DND-41 (cell line): ENCODE data around the gene SERINC2.

Experiments used
- ATAC-seq: fragments of 200-7000 bp; cut with Tn5 transposase; 3 replicates; pipeline ENCODE4 v1.9.1; 2021; ENCODE audit warnings: low read depth; ENCODE audit not compliant: insufficient read depth
- DNase-seq: peaks from one replicate; pipeline ENCODE4 v3.0.0-alpha.2; 2020
- H2AFZ ChIP-seq: 2 replicates; pipeline ENCODE4 v1.6.0; 2012; ENCODE audit warnings: low read depth, low read length
- H3K27ac ChIP-seq: 2 replicates; pipeline ENCODE4 v1.5.1; 2012; ENCODE audit warnings: low read length, inconsistent platforms
- H3K27me3 ChIP-seq: fragments of 200-600 bp; sonication (generic); 2 replicates; pipeline ENCODE4 v1.6.0; 2012; ENCODE audit warnings: low read length, mild to moderate bottlenecking, inconsistent platforms; ENCODE audit not compliant: insufficient read depth, poor library complexity
- H3K36me3 ChIP-seq: 2 replicates; pipeline ENCODE4 v1.5.1; 2012; ENCODE audit warnings: low read length, inconsistent platforms; ENCODE audit not compliant: insufficient read depth
- H3K4me1 ChIP-seq: 2 replicates; pipeline ENCODE4 v1.5.1; 2012; ENCODE audit warnings: mild to moderate bottlenecking, low read length; ENCODE audit not compliant: insufficient read depth
- H3K4me2 ChIP-seq: 2 replicates; pipeline ENCODE4 v1.6.0; 2012; ENCODE audit warnings: mild to moderate bottlenecking, moderate library complexity, low read length, inconsistent platforms; ENCODE audit not compliant: insufficient read depth
- H3K4me3 ChIP-seq, 2 experiments: fragments of 200-600 bp in 1 of 2; shearing (Covaris generic) in 1 of 2; 2 replicates each; pipeline ENCODE4 v1.5.1; 2012 to 2016; ENCODE audit warnings: inconsistent platforms in 2 of 2, low read length in 2 of 2, mild to moderate bottlenecking in 2 of 2, low read depth in 1 of 2, moderate library complexity in 1 of 2
- H3K79me2 ChIP-seq: 2 replicates; pipeline ENCODE4 v1.6.0; 2012; ENCODE audit warnings: low read length, inconsistent platforms; ENCODE audit not compliant: insufficient read depth
- H3K9ac ChIP-seq: 2 replicates; pipeline ENCODE4 v1.6.0; 2012; ENCODE audit warnings: low read depth, mild to moderate bottlenecking, inconsistent platforms, low read length, moderate library complexity
- H3K9me3 ChIP-seq: 2 replicates; pipeline ENCODE4 v1.5.1; 2012; ENCODE audit warnings: low read length, moderate library complexity, mild to moderate bottlenecking, inconsistent platforms; ENCODE audit not compliant: insufficient read depth, severe bottlenecking
- H4K20me1 ChIP-seq: 2 replicates; pipeline ENCODE4 v1.6.0; 2012; ENCODE audit warnings: low read length; ENCODE audit not compliant: insufficient read depth
- EZH2 ChIP-seq: IDR thresholded peaks from 3 replicates; pipeline ENCODE4 v1.6.1; 2012; ENCODE audit warnings: borderline replicate concordance, low read depth, mild to moderate bottlenecking, moderate library complexity, low read length, inconsistent platforms; ENCODE audit not compliant: severe bottlenecking
- TF ChIP-seq, protein P1 (sequence below): IDR thresholded peaks from 2 replicates; pipeline ENCODE4 v1.5.1; 2012; ENCODE audit warnings: borderline replicate concordance, low read length, moderate library complexity, mild to moderate bottlenecking; ENCODE audit not compliant: poor library complexity, severe bottlenecking; ENCODE audit errors: extremely low read depth

Gene SERINC2

DNA sequence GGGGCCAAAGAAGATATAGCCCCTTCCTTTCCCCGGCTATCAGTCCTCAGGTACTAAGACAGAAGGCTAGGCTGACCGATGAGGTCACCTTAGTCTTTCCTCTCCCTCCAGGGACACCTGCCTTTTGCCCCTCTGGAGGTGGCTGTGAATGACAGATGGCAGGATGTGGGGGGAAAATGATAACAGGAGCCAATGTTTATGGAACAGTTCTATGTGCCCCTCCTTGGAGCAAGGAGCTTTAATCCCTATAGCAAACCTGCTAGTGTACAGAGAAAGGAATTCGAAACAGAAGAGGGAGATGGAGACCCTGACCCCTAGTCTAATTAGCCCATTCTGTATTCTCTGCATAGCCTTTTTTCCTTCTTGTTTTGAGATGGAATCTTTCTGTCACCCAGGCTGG is 28.1 kb downstream of the SERINC2 start:
- Histone ChIP-seq H3K36me3 (no peaks in the 10 kb centered on the region), H4K20me1 (no peaks in the 10 kb centered on the region), H2AFZ (no peak overlapping the region), H3K4me2 (no peak overlapping the region), H3K4me3 (no peak overlapping the region), H3K79me2 (no peaks in the 10 kb centered on the region), H3K9ac (no peak overlapping the region), H3K27ac (no peak overlapping the region), H3K9me3 (peaks cover 11% of the 10 kb centered on the region), H3K27me3 (no peaks in the 10 kb centered on the region), H3K4me1 (peaks cover 8% of the 10 kb centered on the region; the same call in 1 of the 2 replicates)
- no peak for DNase-seq
- TF ChIP-seq, protein P1, sequence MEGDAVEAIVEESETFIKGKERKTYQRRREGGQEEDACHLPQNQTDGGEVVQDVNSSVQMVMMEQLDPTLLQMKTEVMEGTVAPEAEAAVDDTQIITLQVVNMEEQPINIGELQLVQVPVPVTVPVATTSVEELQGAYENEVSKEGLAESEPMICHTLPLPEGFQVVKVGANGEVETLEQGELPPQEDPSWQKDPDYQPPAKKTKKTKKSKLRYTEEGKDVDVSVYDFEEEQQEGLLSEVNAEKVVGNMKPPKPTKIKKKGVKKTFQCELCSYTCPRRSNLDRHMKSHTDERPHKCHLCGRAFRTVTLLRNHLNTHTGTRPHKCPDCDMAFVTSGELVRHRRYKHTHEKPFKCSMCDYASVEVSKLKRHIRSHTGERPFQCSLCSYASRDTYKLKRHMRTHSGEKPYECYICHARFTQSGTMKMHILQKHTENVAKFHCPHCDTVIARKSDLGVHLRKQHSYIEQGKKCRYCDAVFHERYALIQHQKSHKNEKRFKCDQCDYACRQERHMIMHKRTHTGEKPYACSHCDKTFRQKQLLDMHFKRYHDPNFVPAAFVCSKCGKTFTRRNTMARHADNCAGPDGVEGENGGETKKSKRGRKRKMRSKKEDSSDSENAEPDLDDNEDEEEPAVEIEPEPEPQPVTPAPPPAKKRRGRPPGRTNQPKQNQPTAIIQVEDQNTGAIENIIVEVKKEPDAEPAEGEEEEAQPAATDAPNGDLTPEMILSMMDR: no peak
- TF ChIP-seq EZH2: no peak
- no peak for ATAC-seq

DNA sequence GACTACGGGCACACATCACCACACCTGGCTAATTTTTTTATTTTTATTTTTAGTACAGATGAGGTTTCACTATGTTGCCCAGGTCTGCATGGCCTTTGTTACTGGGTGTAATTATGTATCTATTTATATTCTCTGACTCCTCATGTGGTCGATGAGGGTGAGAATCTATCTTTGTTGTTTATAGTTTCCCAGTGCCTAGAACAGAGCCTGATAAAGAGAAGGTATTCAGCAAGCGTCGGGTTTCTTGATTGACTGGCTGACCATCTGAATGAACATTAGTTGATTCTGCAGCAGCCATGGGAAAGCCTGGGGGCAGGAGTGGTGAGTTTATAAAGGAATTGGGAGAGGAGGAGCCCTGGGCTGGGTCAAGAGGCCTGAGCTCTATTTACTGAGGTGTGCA is 28.5 kb downstream of the SERINC2 start:
- H2AFZ ChIP-seq: no peak overlapping the region

DNA sequence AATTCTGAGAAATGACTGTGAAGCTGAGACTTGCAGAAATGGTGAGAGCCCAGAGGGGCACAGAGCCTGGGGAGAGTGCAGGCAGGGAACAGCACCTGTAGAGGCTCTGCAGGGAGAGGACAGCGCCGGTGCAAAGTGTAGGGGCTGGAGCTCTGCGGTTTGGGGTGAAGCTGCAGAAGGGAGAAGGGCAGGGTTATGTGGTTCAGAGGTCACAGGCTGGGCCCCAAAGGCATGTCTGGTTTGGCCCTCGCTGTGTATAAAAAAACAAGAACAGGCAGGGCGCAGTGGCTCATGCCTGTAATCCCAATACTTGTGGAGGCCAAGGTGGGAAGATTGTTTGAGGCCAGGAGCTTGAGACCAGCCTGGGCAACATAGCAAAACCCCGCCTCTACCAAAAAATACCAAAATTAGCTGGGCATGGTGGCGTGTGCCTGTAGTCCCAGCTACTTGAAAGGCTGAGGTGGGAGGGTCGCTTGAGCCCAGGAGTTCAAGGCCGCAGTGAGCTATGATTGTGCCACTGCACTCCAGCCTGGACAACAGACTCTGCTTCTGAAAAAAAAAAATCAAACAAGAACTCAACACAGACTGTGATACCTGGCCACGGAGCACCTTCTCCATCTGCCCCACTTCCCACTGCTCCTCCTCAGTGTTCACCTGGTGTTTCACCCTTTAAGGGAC is 29.1 kb downstream of the SERINC2 start:
- Histone ChIP-seq H4K20me1 (no peaks in the 10 kb centered on the region), H3K4me1 (peaks cover 8% of the 10 kb centered on the region; the same call in 1 of the 2 replicates), H3K4me2 (no peak overlapping the region), H3K9me3 (peaks cover 11% of the 10 kb centered on the region), H3K9ac (no peak overlapping the region), H3K4me3 (no peak overlapping the region), H2AFZ (no peak overlapping the region), H3K27me3 (no peaks in the 10 kb centered on the region), H3K79me2 (no peaks in the 10 kb centered on the region), H3K36me3 (no peaks in the 10 kb centered on the region), H3K27ac (no peak overlapping the region)
- TF ChIP-seq, protein P1: no peak
- no peak for TF ChIP-seq EZH2
- ATAC-seq: no peak
- no peak for DNase-seq

More for the DNA sequence above, 28.5 kb downstream of the SERINC2 start:
- DNase-seq: no peak
- Histone ChIP-seq H3K9ac (no peak overlapping the region), H3K27me3 (no peaks in the 10 kb centered on the region), H3K27ac (no peak overlapping the region), H4K20me1 (no peaks in the 10 kb centered on the region), H3K79me2 (no peaks in the 10 kb centered on the region), H3K4me1 (peaks cover 8% of the 10 kb centered on the region; the same call in 1 of the 2 replicates), H3K9me3 (peaks cover 11% of the 10 kb centered on the region), H3K4me3 (no peak overlapping the region), H3K36me3 (no peaks in the 10 kb centered on the region), H3K4me2 (no peak overlapping the region)
- TF ChIP-seq, protein P1: no peak
- no peak for TF ChIP-seq EZH2
- no peak for ATAC-seq

DNA sequence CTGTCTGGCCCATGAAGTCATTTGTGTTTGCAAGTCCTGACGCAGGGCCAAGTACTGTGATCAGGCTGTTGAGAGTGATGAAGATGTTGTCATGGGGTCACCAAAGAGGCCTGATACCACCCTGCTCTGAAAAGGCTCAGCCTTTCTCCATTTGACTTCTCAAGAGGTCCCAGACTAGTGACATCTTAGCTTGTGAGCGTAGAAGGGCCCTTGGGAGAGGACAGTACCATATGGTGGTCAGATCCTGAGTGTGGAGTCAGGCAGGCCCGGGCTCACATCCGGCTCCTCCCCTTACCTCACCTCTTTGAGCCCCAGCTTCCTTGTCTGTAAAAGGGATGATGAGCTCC is 29.6 kb downstream of the SERINC2 start:
- Histone ChIP-seq H3K4me1 (peaks cover 8% of the 10 kb centered on the region; the same call in 1 of the 2 replicates), H3K9me3 (peaks cover 11% of the 10 kb centered on the region), H3K4me2 (no peak overlapping the region)

More for the DNA sequence above, 29.6 kb downstream of the SERINC2 start:
- no peak overlapping the region for H3K4me3 ChIP-seq
- no peak overlapping the region for H3K9ac ChIP-seq
- H4K20me1 ChIP-seq: no peaks in the 10 kb centered on the region
- no peak overlapping the region for H2AFZ ChIP-seq
- ATAC-seq (no peak), DNase-seq (no peak)
- TF ChIP-seq EZH2: no peak
- TF ChIP-seq, protein P1: no peak
- H3K36me3 ChIP-seq: no peaks in the 10 kb centered on the region
- no peak overlapping the region for H3K27ac ChIP-seq
- H3K79me2 ChIP-seq: no peaks in the 10 kb centered on the region
- H3K27me3 ChIP-seq: no peaks in the 10 kb centered on the region
